Loucy (cell line): ENCODE results near the gene ARF6.

ENCODE experiments used
- CTCF ChIP-seq: fragments of 200-600 bp; sonication (generic); conservative IDR thresholded peaks from 2 replicates; pipeline ENCODE4 v1.5.1; 2014; ENCODE audit warnings: mild to moderate bottlenecking, antibody characterized with exemption, low read length
- EZH2phosphoT487 ChIP-seq: fragments of 200-600 bp; IDR thresholded peaks from 2 replicates; pipeline ENCODE4 v1.6.1; 2018; ENCODE audit warnings: antibody characterized with exemption, mild to moderate bottlenecking, moderate library complexity, borderline replicate concordance

- no peak for TF ChIP-seq CTCF
- TF ChIP-seq EZH2phosphoT487: no peak
Observed at GRCh38 chr14:49857427-49858003, 35.4 kb upstream of the ARF6 start.
